ENCODE measurements around the gene DNAJC16.
"Not testable (repeated sequence)": the region's sequence is repeated elsewhere in the genome, so short reads cannot be mapped to it uniquely, and the experiment has no call there.

DNAJC16 gene

GRCh38 chr1:15489052-15489736 lies 37.5 kb upstream of the DNAJC16 start:
- no peak overlapping the region for H3K27ac ChIP-seq (ENCODE audit: low read length)
- peaks cover 11% of the 10 kb centered on the region for H3K36me3 ChIP-seq (ENCODE audit: control insufficient read depth, low read depth, low read length)

GRCh38 chr1:15491010-15491409 lies 35.6 kb upstream of the DNAJC16 start:
- peaks cover 11% of the 10 kb centered on the region for H3K36me3 ChIP-seq (ENCODE audit: control insufficient read depth, low read depth, low read length)
- H3K9ac ChIP-seq (ENCODE audit: low read length); H3K27ac ChIP-seq (ENCODE audit: low read length); H3K4me1 ChIP-seq (ENCODE audit: control insufficient read depth, low read depth, low read length); H3K9me3 ChIP-seq (ENCODE audit: control insufficient read depth, low read depth, low read length); H3K27me3 ChIP-seq (ENCODE audit: control insufficient read depth, insufficient read depth, low read length); H3K4me3 ChIP-seq (ENCODE audit: low read length): not testable (repeated sequence)

More at GRCh38 chr1:15489052-15489736, 37.5 kb upstream of the DNAJC16 start:
- Histone ChIP-seq H3K4me3 (ENCODE audit: low read length) (no peak overlapping the region), H3K27me3 (ENCODE audit: control insufficient read depth, insufficient read depth, low read length) (no peaks in the 10 kb centered on the region), H3K9me3 (ENCODE audit: control insufficient read depth, low read depth, low read length) (no peaks in the 10 kb centered on the region), H3K9ac (ENCODE audit: low read length) (no peak overlapping the region), H3K4me1 (ENCODE audit: control insufficient read depth, low read depth, low read length) (no peaks in the 10 kb centered on the region)

- H3K9me3 ChIP-seq (ENCODE audit: control insufficient read depth, low read depth, low read length): no peaks in the 10 kb centered on the region
- H3K4me1 ChIP-seq (ENCODE audit: control insufficient read depth, low read depth, low read length): no peaks in the 10 kb centered on the region
Measured at GRCh38 chr1:15492596-15492995, 34.1 kb upstream of the DNAJC16 start.

DNA sequence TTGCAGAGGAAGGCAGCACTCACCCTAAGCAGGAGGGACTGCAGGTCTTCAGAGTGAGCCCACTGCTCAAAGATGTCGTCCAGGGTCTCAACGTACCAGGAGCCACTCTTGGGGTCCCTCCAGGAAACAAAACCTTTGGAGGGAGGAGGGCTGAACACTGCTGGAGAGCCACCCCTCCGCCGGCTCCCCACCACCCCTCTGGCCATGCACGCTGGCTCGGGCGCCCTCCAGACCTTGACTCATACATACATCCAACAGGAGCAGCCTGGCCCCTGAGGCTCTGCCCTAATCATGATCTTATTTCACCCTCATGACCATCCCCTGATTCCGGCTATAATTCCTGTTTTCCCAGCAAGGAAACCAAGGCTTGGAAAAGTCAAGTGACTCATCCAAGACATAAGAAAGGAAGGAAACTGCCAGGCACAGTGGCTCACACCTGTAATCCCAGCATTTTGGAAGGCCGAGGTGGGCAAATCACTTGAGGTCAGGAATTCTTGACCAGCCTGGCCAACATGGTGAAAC lies 32.7 kb upstream of the DNAJC16 start:
- Histone ChIP-seq H3K27me3 (ENCODE audit: control insufficient read depth, insufficient read depth, low read length) (no peaks in the 10 kb centered on the region), H3K9me3 (ENCODE audit: control insufficient read depth, low read depth, low read length) (no peaks in the 10 kb centered on the region), H3K27ac (ENCODE audit: low read length) (no peak overlapping the region), H3K4me3 (ENCODE audit: low read length) (no peak overlapping the region), H3K4me1 (ENCODE audit: control insufficient read depth, low read depth, low read length) (no peaks in the 10 kb centered on the region), H3K36me3 (ENCODE audit: control insufficient read depth, low read depth, low read length) (peaks cover 11% of the 10 kb centered on the region), H3K9ac (ENCODE audit: low read length) (no peak overlapping the region)

More at GRCh38 chr1:15492596-15492995, 34.1 kb upstream of the DNAJC16 start:
- Histone ChIP-seq H3K27me3 (ENCODE audit: control insufficient read depth, insufficient read depth, low read length) (no peaks in the 10 kb centered on the region), H3K9ac (ENCODE audit: low read length) (no peak overlapping the region), H3K36me3 (ENCODE audit: control insufficient read depth, low read depth, low read length) (peaks cover 11% of the 10 kb centered on the region), H3K27ac (ENCODE audit: low read length) (no peak overlapping the region), H3K4me3 (ENCODE audit: low read length) (no peak overlapping the region)

DNA sequence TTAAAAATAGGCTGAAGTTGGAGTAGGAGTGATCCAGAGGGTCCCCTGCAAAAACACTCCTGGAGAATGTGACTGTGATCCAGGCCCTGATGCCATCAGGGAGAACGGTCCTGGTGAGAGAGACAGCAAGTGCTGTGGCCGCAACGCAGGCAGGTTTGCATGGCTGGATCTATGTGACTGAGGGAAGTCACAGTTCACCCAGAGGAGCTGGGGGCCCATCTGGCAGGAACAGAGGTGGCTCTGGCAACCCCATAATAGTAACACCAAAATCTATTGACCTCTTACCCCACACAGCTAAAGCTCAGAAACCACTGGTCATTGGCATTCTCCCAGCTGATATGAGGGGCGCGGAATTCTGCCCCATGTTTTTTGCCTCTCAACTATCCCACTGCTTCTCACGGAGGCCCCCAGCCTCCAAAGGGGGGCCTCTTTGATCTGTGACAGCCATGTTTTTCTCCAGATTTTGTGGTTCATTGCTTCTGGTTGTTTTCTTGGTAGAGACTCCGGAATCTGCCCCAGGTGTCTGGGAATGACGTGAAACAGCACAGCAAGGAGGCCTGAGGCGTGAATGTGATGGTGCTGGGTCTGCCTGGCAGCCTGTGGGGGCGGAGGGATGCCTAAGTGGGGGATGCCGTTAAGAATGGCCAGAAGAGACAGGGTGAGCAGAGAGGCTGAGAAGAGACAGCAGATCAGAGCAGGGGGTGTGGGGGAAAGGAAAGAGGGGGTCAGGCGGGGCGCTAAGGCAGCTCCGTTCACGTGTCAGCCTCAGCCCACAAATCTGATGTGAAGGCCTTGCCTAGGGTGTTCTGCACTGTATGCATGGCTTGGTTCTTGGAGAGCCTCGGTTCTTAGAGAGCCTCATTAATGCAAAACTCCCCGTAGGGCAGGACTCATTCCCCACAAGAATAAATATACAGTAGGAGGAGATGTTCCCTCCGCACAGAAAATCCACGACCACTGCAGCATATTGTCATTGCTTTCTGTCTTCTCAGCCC lies 26.2 kb upstream of the DNAJC16 start:
- Histone ChIP-seq H3K4me3 (ENCODE audit: low read length) (no peak overlapping the region), H3K27ac (ENCODE audit: low read length) (no peak overlapping the region), H3K4me1 (ENCODE audit: control insufficient read depth, low read depth, low read length) (no peaks in the 10 kb centered on the region), H3K9me3 (ENCODE audit: control insufficient read depth, low read depth, low read length) (no peaks in the 10 kb centered on the region), H3K9ac (ENCODE audit: low read length) (no peak overlapping the region), H3K36me3 (ENCODE audit: control insufficient read depth, low read depth, low read length) (peaks cover 14% of the 10 kb centered on the region), H3K27me3 (ENCODE audit: control insufficient read depth, insufficient read depth, low read length) (no peaks in the 10 kb centered on the region)

DNA sequence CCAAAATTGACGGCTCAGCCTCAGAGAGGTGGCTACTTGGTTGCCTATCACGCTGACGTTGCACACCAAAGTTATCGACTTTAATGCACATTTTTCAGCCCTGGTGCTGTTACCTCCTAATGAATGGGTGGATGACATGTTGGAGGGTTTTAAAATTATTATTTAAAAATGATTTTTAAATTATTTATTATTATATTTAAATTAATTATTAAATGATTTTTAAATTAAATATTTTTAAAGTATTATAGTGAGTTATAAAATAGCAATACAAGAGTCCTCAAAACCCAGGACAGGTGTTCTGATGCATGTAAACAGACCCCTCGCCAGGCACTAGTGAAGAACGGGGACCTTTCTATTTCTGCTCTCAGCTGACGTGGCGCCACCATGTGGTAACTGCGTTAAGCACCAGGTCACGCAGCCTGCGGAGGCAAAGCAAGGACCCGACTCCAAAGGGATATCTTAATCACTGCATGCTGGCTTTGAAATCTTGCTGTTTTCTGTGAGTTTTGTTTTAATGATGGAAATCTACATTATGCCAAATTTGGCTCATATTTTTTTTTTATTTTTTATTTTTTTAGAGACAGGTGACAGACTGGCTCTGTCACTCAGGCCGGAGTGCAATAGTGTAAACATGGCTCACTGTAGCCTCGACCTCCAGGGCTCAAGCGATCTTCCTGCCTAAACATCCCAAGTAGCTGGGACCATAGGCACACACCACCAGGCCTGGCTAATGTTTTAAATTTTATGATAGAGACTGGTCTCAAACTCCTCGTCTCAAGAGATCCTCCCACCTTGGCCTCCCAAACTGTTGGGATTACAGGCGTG lies 25.2 kb upstream of the DNAJC16 start:
- Histone ChIP-seq H3K36me3 (ENCODE audit: control insufficient read depth, low read depth, low read length) (peaks cover 14% of the 10 kb centered on the region), H3K27ac (ENCODE audit: low read length) (no peak overlapping the region), H3K27me3 (ENCODE audit: control insufficient read depth, insufficient read depth, low read length) (no peaks in the 10 kb centered on the region), H3K4me1 (ENCODE audit: control insufficient read depth, low read depth, low read length) (no peaks in the 10 kb centered on the region), H3K9me3 (ENCODE audit: control insufficient read depth, low read depth, low read length) (no peaks in the 10 kb centered on the region), H3K9ac (ENCODE audit: low read length) (no peak overlapping the region), H3K4me3 (ENCODE audit: low read length) (no peak overlapping the region)

DNA sequence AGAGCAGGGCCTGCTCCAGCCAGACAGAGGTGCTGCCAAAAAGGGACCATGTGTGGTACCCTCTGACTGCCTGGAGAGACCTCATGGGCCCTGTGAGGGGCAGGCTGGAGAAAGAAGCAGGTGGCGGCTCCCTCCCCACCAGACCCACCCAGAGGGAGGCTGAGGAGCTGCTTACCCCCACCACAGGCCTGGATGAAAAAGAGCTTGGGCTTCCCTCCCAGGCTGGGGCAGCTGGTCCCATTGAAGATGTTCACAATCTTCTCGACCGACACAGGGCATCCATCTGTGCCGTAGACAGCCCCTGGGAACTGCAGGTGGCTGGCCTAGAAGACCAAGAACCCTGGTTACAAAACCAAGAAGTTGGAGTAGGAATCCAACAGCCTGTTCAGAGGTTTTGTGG lies 22.2 kb upstream of the DNAJC16 start:
- peaks cover 19% of the 10 kb centered on the region for H3K4me1 ChIP-seq (ENCODE audit: control insufficient read depth, low read depth, low read length)
- H3K9ac ChIP-seq (ENCODE audit: low read length): no peak overlapping the region
- H3K4me3 ChIP-seq (ENCODE audit: low read length): no peak overlapping the region
- H3K9me3 ChIP-seq (ENCODE audit: control insufficient read depth, low read depth, low read length): no peaks in the 10 kb centered on the region
- peaks cover 12% of the 10 kb centered on the region for H3K36me3 ChIP-seq (ENCODE audit: control insufficient read depth, low read depth, low read length)
- H3K27me3 ChIP-seq (ENCODE audit: control insufficient read depth, insufficient read depth, low read length): no peaks in the 10 kb centered on the region
- no peak overlapping the region for H3K27ac ChIP-seq (ENCODE audit: low read length)

DNA sequence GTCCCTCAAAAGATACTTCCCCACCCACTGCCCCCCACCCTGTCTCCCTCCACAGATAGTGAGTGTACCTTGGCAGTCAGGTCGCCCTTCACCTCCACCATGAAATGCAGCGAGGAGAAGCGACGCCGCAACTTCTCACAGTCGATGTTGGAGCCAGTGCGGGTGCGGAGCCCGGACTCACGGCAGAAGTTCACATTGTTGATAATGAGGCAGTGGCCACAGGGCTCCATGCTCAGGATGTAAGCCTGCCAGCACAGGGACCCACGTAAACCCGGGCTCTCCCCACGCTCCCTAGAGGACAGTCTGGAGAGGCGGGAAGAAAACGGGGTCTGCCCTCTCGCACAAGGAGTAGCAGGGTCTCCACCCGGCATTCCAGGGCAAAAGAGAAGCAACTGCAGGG lies 19.8 kb upstream of the DNAJC16 start:
- no peaks in the 10 kb centered on the region for H3K9me3 ChIP-seq (ENCODE audit: control insufficient read depth, low read depth, low read length)
- no peak overlapping the region for H3K27ac ChIP-seq (ENCODE audit: low read length)
- peaks cover 9% of the 10 kb centered on the region for H3K36me3 ChIP-seq (ENCODE audit: control insufficient read depth, low read depth, low read length)
- no peaks in the 10 kb centered on the region for H3K27me3 ChIP-seq (ENCODE audit: control insufficient read depth, insufficient read depth, low read length)
- H3K9ac ChIP-seq (ENCODE audit: low read length): no peak overlapping the region
- peaks cover 19% of the 10 kb centered on the region for H3K4me1 ChIP-seq (ENCODE audit: control insufficient read depth, low read depth, low read length)
- H3K4me3 ChIP-seq (ENCODE audit: low read length): no peak overlapping the region

DNA sequence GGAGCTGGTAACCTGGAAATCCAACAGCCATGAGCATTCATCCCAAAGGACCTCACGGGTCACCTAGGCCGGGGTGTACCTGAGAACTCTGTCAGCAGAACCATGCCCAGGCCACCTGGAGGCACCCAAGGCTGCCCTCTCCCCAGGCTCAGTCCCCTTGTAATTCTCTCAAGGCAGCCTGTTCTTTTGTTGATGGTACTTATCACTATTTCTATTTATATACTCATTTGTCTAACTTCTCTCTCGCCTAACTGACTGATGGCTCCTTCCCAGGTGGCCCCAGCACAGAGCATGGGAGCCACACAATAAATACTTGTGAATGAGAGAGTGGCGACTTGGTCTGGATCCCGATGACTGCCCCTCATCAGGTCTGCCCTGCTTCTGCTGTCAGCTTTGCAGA lies 19.4 kb upstream of the DNAJC16 start:
- Histone ChIP-seq H3K36me3 (ENCODE audit: control insufficient read depth, low read depth, low read length) (peaks cover 14% of the 10 kb centered on the region), H3K27me3 (ENCODE audit: control insufficient read depth, insufficient read depth, low read length) (no peaks in the 10 kb centered on the region), H3K27ac (ENCODE audit: low read length) (no peak overlapping the region), H3K4me1 (ENCODE audit: control insufficient read depth, low read depth, low read length) (peaks cover 19% of the 10 kb centered on the region), H3K9ac (ENCODE audit: low read length) (no peak overlapping the region), H3K9me3 (ENCODE audit: control insufficient read depth, low read depth, low read length) (no peaks in the 10 kb centered on the region), H3K4me3 (ENCODE audit: low read length) (no peak overlapping the region)

DNA sequence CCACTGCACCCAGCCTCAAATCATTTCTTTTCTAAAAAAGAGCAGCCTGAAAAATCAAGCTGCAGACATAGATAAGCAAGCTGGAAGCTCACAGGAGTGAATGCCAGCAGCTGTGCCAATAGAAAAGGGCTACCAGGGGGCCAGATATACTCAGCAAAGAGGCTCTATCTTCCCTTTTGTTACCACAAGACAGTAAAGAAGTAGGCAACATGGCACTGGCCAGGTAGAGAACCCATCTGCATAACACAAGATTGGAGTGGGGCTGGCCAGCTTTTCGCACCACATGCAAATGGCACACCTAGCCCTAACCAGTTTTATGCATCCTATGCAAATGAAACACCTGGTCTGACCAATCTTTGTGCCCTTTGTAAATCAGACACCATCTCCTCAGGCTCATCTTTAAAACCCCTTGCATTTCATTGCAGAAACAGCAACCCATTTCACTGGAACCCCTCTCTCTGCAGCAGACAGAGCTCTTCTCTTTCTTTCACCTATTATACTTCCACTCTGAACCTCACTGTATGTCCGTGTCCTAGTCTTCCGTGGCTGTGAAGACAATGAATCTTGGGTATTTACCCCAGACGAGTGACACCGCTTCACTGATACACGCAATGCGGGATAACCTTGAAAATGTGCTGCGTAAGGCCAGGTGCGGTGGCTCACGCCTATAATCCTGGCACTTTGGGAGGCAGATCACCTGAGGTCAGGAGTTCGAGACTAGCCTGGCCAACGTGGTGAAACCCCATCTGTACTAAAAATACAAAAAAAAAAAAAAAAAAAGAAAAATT lies 17.8 kb upstream of the DNAJC16 start:
- H3K27me3 ChIP-seq (ENCODE audit: control insufficient read depth, insufficient read depth, low read length): no peaks in the 10 kb centered on the region
- H3K4me1 ChIP-seq (ENCODE audit: control insufficient read depth, low read depth, low read length): peaks cover 19% of the 10 kb centered on the region
- peak overlapping the region; percentile 29 for H3K4me3 ChIP-seq (ENCODE audit: low read length)
- peak overlapping the region; percentile 51 for H3K9ac ChIP-seq (ENCODE audit: low read length)
- H3K27ac ChIP-seq (ENCODE audit: low read length): peak overlapping the region; percentile 95
- H3K36me3 ChIP-seq (ENCODE audit: control insufficient read depth, low read depth, low read length): peaks cover 15% of the 10 kb centered on the region
- H3K9me3 ChIP-seq (ENCODE audit: control insufficient read depth, low read depth, low read length): no peaks in the 10 kb centered on the region

Measured in iPS-18a (cell line).